GM12865 (cell line): ENCODE data around the gene TACR1.

Experiments used
- DNase-seq: peaks from one replicate; pipeline ENCODE4 v3.0.0; 2010; ENCODE audit warnings: low read depth
- H3K4me3 ChIP-seq: 2 replicates; pipeline ENCODE4 v1.5.1; 2011; ENCODE audit warnings: mild to moderate bottlenecking, low read depth, low read length, control low read depth
- TF ChIP-seq, protein P1 (sequence below): IDR thresholded peaks from 2 replicates; pipeline ENCODE4 v1.5.1; 2011; ENCODE audit warnings: low read length, control low read depth, low read depth, inconsistent platforms; ENCODE audit not compliant: insufficient read depth; ENCODE audit errors: missing control alignments

Gene TACR1

DNA sequence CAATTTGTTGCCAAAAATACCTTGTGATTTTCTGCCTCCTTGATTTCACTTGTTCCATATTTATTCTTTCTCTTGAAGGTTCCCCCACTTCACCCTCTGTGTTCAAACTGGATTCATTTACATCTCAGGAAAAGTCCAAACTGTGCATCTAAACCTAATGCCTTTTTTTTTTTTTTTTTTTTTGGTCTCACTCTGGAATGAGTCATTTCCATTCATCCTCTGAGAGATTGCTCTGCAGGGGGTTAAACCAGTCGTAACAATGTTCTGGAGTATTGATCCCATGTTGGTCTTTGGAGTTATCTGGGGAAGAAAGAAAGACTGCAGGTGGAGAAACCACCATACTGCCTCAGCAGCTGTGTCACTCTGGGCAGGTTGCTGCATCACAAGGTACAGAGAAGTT is 119.7 kb downstream of the TACR1 start:
- no peak for DNase-seq
- no peak overlapping the region for H3K4me3 ChIP-seq
- TF ChIP-seq, protein P1, sequence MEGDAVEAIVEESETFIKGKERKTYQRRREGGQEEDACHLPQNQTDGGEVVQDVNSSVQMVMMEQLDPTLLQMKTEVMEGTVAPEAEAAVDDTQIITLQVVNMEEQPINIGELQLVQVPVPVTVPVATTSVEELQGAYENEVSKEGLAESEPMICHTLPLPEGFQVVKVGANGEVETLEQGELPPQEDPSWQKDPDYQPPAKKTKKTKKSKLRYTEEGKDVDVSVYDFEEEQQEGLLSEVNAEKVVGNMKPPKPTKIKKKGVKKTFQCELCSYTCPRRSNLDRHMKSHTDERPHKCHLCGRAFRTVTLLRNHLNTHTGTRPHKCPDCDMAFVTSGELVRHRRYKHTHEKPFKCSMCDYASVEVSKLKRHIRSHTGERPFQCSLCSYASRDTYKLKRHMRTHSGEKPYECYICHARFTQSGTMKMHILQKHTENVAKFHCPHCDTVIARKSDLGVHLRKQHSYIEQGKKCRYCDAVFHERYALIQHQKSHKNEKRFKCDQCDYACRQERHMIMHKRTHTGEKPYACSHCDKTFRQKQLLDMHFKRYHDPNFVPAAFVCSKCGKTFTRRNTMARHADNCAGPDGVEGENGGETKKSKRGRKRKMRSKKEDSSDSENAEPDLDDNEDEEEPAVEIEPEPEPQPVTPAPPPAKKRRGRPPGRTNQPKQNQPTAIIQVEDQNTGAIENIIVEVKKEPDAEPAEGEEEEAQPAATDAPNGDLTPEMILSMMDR: no peak

DNA sequence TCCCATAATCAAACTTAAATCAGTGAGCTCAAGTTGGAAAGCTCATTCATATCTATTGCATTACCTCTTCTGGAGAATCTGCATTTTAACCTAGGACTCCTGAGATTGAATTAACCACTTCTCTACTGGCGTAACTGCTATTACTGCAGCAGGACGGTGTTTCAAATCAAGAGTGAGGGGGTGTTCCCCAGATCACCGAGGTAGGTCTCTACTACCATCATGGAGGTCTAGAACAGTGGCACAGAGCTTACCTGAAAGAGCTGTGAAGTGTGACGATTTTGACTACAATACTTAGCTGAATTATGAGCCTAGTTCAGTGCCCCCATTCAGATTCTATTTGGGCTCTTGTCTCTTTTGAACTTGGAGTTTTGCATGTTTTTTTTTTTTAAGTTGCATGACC is 121.4 kb downstream of the TACR1 start:
- no peak overlapping the region for H3K4me3 ChIP-seq
- peak; percentile 33 for DNase-seq
- TF ChIP-seq, protein P1: no peak

DNA sequence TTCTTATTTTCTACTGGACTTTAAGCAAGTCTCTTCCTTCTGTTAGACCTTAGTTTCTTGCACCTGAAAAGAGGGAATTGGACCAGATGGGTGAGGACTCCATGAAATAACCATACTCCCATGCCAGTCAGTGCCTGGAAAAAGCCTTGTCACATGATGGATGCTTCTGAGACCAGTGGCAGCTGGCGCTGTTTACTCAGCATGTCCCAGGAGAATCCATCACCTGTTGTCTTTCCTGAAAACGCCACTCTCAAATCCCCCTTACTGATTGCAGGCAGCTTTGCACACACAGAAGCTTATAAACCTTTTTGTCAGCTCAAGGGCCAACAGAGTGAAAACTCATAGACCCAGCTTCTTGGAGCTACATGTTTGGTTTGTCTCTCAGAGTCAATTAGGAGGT is 123.2 kb downstream of the TACR1 start:
- no peak overlapping the region for H3K4me3 ChIP-seq
- no peak for DNase-seq
- TF ChIP-seq, protein P1: no peak

DNA sequence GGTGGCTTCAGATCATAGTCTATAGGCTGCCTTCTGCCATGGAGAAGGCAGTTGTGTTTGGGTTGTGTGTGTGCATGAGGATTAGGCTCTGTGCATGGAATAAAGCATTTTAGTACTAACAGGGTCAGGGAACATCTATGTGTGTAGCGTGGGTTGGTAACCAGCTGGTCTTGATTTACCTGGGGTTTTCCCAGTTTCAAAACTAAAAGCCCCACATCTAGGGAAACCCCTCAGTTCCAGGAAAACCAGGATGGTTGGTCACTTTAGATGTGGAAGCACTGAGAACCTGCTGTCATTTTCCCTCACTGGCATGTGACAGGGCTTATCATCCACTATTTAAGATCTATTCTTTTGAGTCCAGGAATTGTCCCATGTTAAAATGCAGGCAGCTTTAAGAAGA is 124.6 kb downstream of the TACR1 start:
- no peak overlapping the region for H3K4me3 ChIP-seq
- DNase-seq: peak; percentile 21
- TF ChIP-seq, protein P1: no peak

DNA sequence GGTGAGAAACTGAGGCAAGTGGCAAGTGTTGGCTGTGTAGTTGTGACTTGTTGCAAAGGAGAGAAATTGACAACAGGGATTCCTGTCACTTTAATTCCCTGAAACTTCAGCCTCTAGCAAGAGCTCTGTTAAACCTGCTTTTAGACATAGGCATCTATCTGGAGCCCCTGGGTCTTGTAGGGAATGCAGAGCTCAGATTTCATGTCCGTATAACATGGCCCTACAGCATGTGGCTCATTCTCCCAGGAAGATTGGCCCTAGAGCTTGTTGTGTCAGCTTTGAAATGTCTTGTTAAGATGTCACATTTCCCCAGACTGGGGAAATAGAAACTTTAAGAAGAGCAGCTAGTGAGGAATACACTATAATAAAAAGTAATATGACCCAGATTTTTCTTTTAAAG is 125.1 kb downstream of the TACR1 start:
- no peak overlapping the region for H3K4me3 ChIP-seq
- TF ChIP-seq, protein P1: no peak
- no peak for DNase-seq

DNA sequence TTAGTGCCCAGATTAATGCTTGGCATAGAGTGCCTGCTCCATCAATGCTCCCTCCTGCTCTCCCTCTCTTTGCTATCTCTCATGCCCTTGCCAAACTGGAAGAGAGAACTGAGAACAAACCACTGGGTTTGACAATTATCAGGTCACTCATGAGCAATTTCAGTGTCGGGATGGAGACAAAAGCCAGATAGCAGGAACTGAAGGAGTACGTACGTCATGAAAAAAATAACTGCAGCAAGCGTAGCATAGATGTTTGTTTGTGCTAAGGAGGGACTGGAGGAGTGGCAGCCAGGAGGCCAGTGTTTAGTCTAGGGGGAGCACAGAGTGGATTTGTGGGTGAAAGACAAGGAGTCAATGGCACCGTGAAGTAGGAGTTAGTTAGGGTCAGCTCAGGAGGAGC is 127.6 kb downstream of the TACR1 start:
- no peak overlapping the region for H3K4me3 ChIP-seq
- TF ChIP-seq, protein P1: no peak
- DNase-seq: no peak

DNA sequence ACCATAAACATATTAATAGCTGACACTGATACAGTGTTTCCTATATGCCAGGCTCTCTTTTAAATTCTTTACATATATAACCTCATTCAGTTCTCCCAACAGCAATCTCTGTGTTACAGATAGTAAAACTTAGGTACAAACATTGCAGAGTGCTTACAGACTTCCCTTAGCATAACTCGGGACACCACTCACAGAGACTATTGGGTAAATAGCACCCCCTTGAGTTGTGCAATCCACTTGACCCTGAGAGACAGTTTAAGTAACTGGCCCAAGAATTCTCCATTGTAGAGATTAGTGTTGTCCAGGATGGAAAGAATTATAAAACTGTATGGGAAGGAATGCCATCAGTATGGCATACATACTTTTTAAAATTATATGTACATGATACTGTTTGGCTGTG is 130.8 kb downstream of the TACR1 start:
- TF ChIP-seq, protein P1: peak; percentile 8
- peak; percentile 35 for DNase-seq
- H3K4me3 ChIP-seq: no peak overlapping the region
